ENCODE data around the gene CD1B.
"Not testable (repeated sequence)": the region's sequence is repeated elsewhere in the genome, so short reads cannot be mapped to it uniquely, and the experiment has no call there.

The CD1B gene

GRCh38 chr1:158331481-158332150 lies at the start of gene CD1B:
Gene CD1B, minus strand, starts transcription at chr1:158331531. Its CDS starts 108 bp downstream, at chr1:158331423.
- FAIRE-seq: no peak

GRCh38 chr1:158374860-158375259 lies 43.5 kb upstream of the CD1B start:
- FAIRE-seq: no peak

GRCh38 chr1:158374101-158374500 lies 42.8 kb upstream of the CD1B start:
- FAIRE-seq: not testable (repeated sequence)

- FAIRE-seq: no peak
Observed at GRCh38 chr1:158371188-158371953, 40.0 kb upstream of the CD1B start.

- no peak for FAIRE-seq
Observed at GRCh38 chr1:158366783-158367182, 35.5 kb upstream of the CD1B start.

- FAIRE-seq: no peak
Observed at GRCh38 chr1:158362941-158363340, 31.6 kb upstream of the CD1B start.

GRCh38 chr1:158362482-158362881 lies 31.2 kb upstream of the CD1B start:
- no peak for FAIRE-seq

- no peak for FAIRE-seq
Observed at GRCh38 chr1:158357441-158357840, 26.1 kb upstream of the CD1B start.

- no peak for FAIRE-seq
Observed at GRCh38 chr1:158356616-158357015, 25.3 kb upstream of the CD1B start.

- FAIRE-seq: no peak
Observed at GRCh38 chr1:158355773-158356285, 24.5 kb upstream of the CD1B start.

- no peak for FAIRE-seq
Observed at GRCh38 chr1:158354255-158354654, 22.9 kb upstream of the CD1B start.

GRCh38 chr1:158353303-158354075 lies 22.2 kb upstream of the CD1B start, which contains the start of gene CD1E:
Gene CD1E, plus strand, starts transcription at chr1:158353894. Its CDS starts 95 bp downstream, at chr1:158353989.
- no peak for FAIRE-seq

GRCh38 chr1:158348946-158349345 lies 17.6 kb upstream of the CD1B start:
- not testable (repeated sequence) for FAIRE-seq

- FAIRE-seq: not testable (repeated sequence)
Observed at GRCh38 chr1:158336413-158336812, 5.1 kb upstream of the CD1B start.

- FAIRE-seq: no peak
Observed at GRCh38 chr1:158335213-158335532, 3.8 kb upstream of the CD1B start.

GRCh38 chr1:158334526-158335212 lies 3.3 kb upstream of the CD1B start:
- FAIRE-seq: no peak

GRCh38 chr1:158333405-158334155 lies 2.2 kb upstream of the CD1B start:
- no peak for FAIRE-seq

- no peak for FAIRE-seq
Observed at GRCh38 chr1:158331106-158331425, 265 bp downstream of the CD1B start.

- FAIRE-seq: no peak
Observed at GRCh38 chr1:158330391-158331105, 783 bp downstream of the CD1B start.

- FAIRE-seq: no peak
Observed at GRCh38 chr1:158329733-158330132, 1.6 kb downstream of the CD1B start.

GRCh38 chr1:158329300-158329699 lies 2.0 kb downstream of the CD1B start:
- no peak for FAIRE-seq

- FAIRE-seq: no peak
Observed at GRCh38 chr1:158328426-158328825, 2.9 kb downstream of the CD1B start.

Measured in islet of Langerhans (tissue), 1 donor.